ENCODE measurements around the gene TEDC2. TPM values are rescaled to one million over a fixed set of nuclear protein-coding genes. Genes with fewer than 3 reads are reported as not detected.

Gene TEDC2
- polyA plus RNA-seq, 3 donors = 7.9 to 9.3 (median 9.0) TPM

DNA sequence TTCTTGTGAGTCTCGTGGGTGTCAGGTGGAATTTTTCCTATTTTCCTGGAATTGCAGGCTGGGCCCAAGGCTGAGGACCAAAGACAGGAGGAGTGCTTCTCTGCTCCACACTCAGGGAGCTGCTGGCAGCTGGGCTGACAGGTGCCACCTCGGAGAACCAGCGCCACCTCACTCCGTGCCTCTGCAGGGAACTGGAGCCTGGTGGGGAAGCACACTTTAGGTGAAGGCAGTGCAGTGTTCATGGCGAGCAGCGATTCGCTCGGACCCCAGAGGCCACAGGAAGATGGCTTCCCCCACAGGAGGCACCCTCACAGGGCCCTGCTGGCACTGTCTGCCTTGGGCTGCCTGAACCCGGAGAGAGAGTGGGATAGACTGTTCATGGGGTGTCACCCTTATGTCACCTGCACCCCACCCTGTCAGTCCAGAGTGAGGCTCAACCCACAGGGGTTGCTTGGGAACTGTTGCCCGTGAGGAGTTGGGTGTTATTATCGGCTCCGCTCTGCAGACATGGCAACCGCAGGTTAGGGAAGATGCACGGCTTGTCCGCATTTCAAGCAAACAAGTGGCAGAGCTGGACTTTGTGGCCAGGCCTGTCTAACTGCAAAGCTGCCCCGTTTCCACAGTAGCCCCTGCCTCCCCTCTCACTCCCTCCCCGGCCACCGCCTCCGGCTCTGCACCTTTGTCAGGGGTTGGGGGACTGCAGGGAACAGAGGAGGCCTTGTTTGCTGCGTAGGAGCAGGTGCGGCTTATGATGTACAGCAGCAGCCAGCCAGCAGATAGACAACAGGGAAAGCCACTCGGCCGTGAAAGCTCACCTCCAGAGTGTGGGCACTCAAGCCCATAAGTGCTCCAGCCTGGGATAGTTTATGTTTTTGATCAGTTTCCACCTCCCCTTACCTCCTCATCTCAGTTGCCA lies 30.5 kb downstream of the TEDC2 start:
- DNase-seq (ENCODE audit: low read depth in 3 of 3, low spot score in 2 of 3) = no peak

- DNase-seq (ENCODE audit: low read depth in 3 of 3, low spot score in 2 of 3) = no peak
These were observed 32.4 kb downstream of the TEDC2 start for GRCh38 chr16:2492292-2492691.

DNA sequence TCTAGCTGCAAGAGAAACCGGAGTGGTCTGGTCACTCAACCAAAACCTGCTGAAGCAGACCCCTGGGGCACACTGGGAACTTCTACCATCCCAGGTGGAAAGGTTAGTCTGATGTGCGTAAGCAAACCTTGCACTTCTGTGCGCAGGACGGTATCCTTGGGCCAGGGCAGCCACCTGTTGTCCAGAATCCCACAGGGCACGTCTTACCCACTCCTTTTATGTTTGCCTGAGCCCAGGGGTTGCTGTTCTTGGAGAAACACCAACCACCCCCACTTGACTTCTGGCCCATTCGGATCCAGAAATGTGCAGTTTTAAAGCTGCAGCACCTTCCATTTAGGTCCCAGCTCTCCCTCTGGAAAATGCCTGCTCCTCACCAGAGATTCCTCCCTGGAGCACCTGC lies 33.7 kb downstream of the TEDC2 start:
- DNase-seq (ENCODE audit: low read depth in 3 of 3, low spot score in 2 of 3) = no peak

- no peak for DNase-seq (ENCODE audit: low read depth in 3 of 3, low spot score in 2 of 3)
These were observed 34.7 kb downstream of the TEDC2 start for GRCh38 chr16:2494616-2495015.

GRCh38 chr16:2495041-2495440 lies 35.1 kb downstream of the TEDC2 start:
- no peak for DNase-seq (ENCODE audit: low read depth in 3 of 3, low spot score in 2 of 3)

GRCh38 chr16:2496223-2497115 lies 36.6 kb downstream of the TEDC2 start:
- DNase-seq (ENCODE audit: low read depth in 3 of 3, low spot score in 2 of 3) = no peak

GRCh38 chr16:2497116-2497630 lies 37.3 kb downstream of the TEDC2 start:
- no peak for DNase-seq (ENCODE audit: low read depth in 3 of 3, low spot score in 2 of 3)

DNA sequence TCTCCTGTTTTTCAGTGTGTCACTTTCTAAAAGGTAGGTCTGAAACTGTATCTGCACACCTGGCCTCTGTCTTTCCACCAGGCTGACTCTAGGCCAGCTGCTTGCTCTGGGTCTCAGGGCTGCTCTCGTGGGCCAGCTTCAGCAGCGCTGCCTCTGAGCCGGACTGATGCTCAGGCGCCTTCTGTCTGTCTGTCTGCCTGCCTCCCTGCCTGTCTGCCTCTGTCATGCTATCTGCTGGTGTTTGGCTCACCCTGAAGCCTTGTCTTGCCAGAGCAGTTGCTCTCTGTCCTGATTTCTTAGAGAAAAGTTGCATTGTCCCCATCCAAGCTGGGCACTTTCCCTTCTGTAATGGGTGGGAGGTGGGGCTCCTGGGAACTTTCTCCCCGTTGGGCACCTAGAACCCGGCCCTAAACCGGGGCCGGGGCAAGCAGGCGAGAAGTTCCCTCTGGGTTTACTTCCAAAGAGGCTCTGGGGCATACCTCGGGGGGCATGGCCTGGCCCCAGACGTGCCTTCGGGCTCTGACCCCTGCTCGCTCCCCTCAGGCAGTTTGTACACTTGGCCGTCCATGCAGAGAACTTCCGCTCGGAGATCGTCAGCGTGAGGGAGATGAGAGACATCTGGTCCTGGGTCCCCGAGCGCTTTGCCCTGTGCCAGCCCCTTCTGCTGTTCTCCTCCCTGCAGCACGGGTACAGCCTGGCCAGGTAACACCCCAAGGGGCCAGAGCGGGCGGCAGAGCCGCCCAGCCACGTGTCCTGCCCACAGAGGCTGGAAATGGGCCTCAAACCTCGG lies 38.0 kb downstream of the TEDC2 start:
- DNase-seq (ENCODE audit: low read depth in 3 of 3, low spot score in 2 of 3) = no peak

DNA sequence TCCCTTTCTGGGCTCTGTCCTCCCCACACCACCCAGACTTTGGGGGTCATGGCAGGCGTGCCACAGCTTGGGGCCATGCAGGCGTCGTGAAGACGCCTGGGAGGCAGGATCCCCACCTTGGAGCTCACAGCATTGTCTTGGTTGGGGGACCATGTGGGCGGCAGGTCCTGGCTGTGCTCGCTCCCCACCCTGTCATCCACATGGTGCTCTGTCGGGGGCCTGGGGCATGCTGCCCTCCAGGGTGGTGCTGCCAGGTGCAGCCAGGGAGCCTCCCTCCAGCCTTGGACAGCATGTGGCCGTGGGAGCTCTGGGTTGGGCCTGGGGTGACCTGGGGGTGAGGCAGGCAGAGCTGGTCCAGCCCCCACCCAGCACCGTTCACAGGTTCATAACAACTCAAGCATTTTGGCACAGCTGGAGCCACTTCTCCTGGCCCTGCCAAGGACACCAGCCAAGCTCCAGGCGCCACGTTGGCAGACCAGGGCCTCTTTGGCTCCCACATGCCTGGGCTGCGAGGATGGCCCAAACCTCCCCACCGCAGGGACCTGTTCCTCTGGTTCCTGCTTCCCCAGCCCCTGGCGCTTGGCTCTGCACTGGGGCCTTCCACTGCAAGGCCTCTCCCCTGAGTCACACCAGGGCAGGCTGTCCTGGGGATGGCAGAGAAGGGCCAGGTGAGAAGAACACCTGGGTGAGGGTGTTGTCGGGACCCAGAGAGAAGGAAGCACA lies 38.8 kb downstream of the TEDC2 start:
- DNase-seq (ENCODE audit: low read depth in 3 of 3, low spot score in 2 of 3) = no peak

DNA sequence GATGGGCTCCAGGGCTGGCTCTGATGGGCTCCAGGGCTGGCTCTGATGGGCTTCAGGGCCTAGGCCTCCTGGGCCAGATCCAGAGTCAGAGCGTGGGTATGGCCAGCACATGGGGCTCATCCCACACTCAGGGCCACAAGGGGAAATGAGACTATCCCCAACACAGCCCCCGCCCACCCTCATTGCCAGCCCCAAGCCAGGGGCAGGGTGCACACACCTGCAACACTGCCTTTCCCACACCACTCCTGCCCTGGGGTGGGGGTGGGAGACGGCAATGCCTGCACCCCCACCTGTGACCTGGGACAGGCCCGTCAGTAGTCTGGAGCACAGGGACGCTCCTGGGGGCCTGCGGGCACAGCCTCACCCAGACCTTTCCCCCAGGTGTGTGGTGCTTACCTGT lies 39.5 kb downstream of the TEDC2 start:
- no peak for DNase-seq (ENCODE audit: low read depth in 3 of 3, low spot score in 2 of 3)

DNA sequence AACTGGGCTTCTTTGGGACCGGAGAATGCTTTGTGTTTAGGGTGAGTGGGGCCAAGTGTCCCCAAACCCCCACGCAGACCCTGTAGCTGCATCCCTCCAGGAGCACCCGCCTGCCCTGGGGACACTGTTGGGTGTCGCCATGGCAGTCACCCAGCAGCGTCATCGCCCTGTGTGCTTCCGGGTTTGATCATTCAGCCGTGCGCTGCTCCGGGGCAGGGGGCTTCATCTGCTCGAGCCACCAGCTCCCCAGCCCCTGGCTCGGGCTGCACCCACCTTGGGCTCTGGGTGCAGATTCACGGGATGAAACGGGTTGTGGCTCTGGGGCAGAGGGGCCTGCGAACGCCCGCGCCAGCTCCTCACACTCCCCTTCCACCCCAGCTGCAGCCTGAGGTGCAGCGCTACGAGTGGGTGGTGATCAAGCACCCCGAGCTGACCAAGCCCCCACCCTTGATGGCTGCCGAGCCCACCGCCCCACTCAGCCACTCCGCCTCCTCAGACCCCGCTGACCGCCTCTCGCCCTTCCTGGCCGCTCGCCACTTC lies 40.1 kb downstream of the TEDC2 start:
- no peak for DNase-seq (ENCODE audit: low read depth in 3 of 3, low spot score in 2 of 3)

DNA sequence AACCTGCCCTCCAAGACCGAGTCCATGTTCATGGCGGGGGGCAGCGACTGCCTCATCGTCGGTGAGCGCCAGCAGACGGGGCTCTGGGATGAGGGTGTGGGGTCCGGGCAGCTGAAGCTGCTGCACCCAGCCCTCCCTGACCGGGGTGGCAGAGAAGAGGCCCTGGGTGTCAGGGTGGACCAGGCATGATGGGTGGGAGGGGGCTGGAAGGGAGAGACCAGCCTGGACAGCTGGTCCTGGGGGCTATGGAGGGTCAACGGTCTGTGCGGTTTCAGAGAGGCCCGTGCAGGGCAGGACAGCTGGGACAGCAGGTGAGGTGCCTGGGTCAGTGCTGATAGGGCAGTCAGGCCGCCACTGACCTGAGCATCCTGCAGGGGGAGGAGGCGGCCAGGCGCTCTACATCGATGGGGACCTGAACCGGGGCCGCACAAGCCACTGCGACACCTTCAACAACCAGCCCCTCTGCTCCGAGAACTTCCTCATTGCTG lies 40.6 kb downstream of the TEDC2 start:
- DNase-seq (ENCODE audit: low read depth in 3 of 3, low spot score in 2 of 3) = no peak

GRCh38 chr16:2500918-2501750 lies 41.2 kb downstream of the TEDC2 start:
- peak; percentile 77 to 88 (median 83) for DNase-seq (ENCODE audit: low read depth in 3 of 3, low spot score in 2 of 3)

GRCh38 chr16:2501946-2502895 lies 42.3 kb downstream of the TEDC2 start:
- DNase-seq (ENCODE audit: low read depth in 3 of 3, low spot score in 2 of 3) = no peak

DNA sequence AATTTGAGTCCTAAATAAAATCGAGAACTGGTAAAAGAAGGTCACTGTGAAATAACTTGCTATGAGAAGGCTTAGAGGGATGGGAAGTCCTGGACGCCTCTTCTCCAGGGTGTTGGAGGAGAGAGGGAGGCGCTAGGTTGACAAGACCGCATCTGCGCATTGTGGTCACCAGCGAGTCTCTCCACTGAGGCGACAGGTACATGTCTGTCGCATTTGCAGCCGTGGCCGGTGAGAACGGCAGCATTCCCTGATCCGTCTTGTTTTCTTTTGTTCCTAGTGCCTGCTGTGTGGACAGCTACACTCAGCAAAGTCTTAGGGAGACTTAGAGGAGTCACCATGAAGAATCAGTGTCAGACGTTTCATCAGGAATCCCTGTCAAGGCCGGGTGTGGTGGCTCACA lies 45.8 kb downstream of the TEDC2 start:
- no peak for DNase-seq (ENCODE audit: low read depth in 3 of 3, low spot score in 2 of 3)

GRCh38 chr16:2507052-2507659 lies 47.2 kb downstream of the TEDC2 start:
- DNase-seq (ENCODE audit: low read depth in 3 of 3, low spot score in 2 of 3) = no peak

DNA sequence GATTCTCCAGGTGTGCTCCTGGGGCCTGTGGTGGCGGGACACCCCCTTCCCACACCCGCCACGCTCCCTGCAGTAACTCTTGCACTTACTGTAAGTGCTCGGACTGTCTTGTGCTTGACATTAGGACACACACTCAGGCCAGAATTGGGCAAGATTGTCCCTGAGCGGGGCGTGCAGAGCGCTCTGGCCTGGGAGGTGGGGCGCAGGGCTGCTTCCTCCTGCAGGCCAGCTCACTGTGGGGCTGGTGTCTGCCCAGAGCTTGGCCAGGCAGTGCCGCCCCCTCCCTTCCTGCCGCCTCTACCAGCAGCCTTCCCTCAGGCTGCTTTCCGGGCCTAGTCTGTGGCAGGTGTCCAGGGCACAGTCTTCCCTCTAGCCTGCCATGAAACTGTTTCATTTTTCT lies 47.8 kb downstream of the TEDC2 start:
- no peak for DNase-seq (ENCODE audit: low read depth in 3 of 3, low spot score in 2 of 3)

All from right renal cortex interstitium (tissue), 3 donors.